Astrocyte (in vitro differentiated cells and primary cell): ENCODE data around the gene MRPL42. TPM values are rescaled to one million over a fixed set of nuclear protein-coding genes. Genes with fewer than 3 reads are reported as not detected.
A peak's percentile ranks its signal among the peaks of the same experiment; 100 is the strongest.

Experiments used
- DNase-seq: peaks from one replicate; pipeline ENCODE4 v3.0.0-alpha.2; 2010; ENCODE audit warnings: low read depth
- FAIRE-seq: peaks from 2 replicates; lab custom pipeline; 2011; peaks lifted over from hg19 to GRCh38; lab: Jason Lieb, UNC
- H2AFZ ChIP-seq: 2 replicates; pipeline ENCODE4 v1.6.0; 2012; ENCODE audit warnings: low read depth, low read length, inconsistent platforms
- H3K27ac ChIP-seq: 2 replicates; pipeline ENCODE4 v1.5.1; 2011; ENCODE audit warnings: low read depth, low read length, inconsistent platforms
- H3K27me3 ChIP-seq: 2 replicates; pipeline ENCODE4 v1.6.0; 2011; ENCODE audit warnings: low read length, inconsistent platforms; ENCODE audit not compliant: insufficient read depth
- H3K36me3 ChIP-seq: 2 replicates; pipeline ENCODE4 v1.5.1; 2011; ENCODE audit warnings: low read length, inconsistent platforms; ENCODE audit not compliant: insufficient read depth
- H3K4me1 ChIP-seq: 2 replicates; pipeline ENCODE4 v1.5.1; 2011; ENCODE audit warnings: low read length, inconsistent platforms; ENCODE audit not compliant: insufficient read depth
- H3K4me2 ChIP-seq: 2 replicates; pipeline ENCODE4 v1.6.0; 2012; ENCODE audit warnings: low read length, inconsistent platforms
- H3K4me3 ChIP-seq: 2 replicates; pipeline ENCODE4 v1.5.1; 2011; ENCODE audit warnings: low read depth, mild to moderate bottlenecking, low read length, inconsistent platforms; ENCODE audit not compliant: insufficient read depth
- H3K79me2 ChIP-seq: 2 replicates; pipeline ENCODE4 v1.6.0; 2012; ENCODE audit warnings: mild to moderate bottlenecking, low read length, inconsistent platforms; ENCODE audit not compliant: insufficient read depth
- H3K9ac ChIP-seq: 2 replicates; pipeline ENCODE4 v1.6.0; 2012; ENCODE audit warnings: mild to moderate bottlenecking, low read length, inconsistent platforms
- H3K9me3 ChIP-seq: 2 replicates; pipeline ENCODE4 v1.5.1; 2012; ENCODE audit warnings: low read depth, mild to moderate bottlenecking, low read length, inconsistent platforms; ENCODE audit not compliant: insufficient read depth
- H4K20me1 ChIP-seq: 2 replicates; pipeline ENCODE4 v1.6.0; 2012; ENCODE audit warnings: low read length, inconsistent platforms; ENCODE audit not compliant: insufficient read depth
- H3K27ac Mint-ChIP-seq: one replicate; pipeline ENCODE4 v1.8.0; 2021; ENCODE audit warnings: mild to moderate bottlenecking, mixed read lengths; ENCODE audit not compliant: unreplicated experiment
- H3K27me3 Mint-ChIP-seq: one replicate; pipeline ENCODE4 v1.8.0; 2021; ENCODE audit warnings: low read depth, mixed read lengths; ENCODE audit not compliant: unreplicated experiment
- H3K36me3 Mint-ChIP-seq: one replicate; pipeline ENCODE4 v1.8.0; 2021; ENCODE audit warnings: low read depth, mixed read lengths; ENCODE audit not compliant: unreplicated experiment
- H3K4me1 Mint-ChIP-seq: one replicate; pipeline ENCODE4 v1.8.0; 2021; ENCODE audit warnings: low read depth, mixed read lengths; ENCODE audit not compliant: unreplicated experiment
- H3K4me3 Mint-ChIP-seq: one replicate; pipeline ENCODE4 v1.8.0; 2021; ENCODE audit warnings: mild to moderate bottlenecking, moderate library complexity, mixed read lengths; ENCODE audit not compliant: unreplicated experiment
- H3K9me3 Mint-ChIP-seq: one replicate; pipeline ENCODE4 v1.8.0; 2021; ENCODE audit warnings: mild to moderate bottlenecking, mixed read lengths; ENCODE audit not compliant: unreplicated experiment
- EZH2 ChIP-seq: IDR thresholded peaks from 2 replicates; pipeline ENCODE4 v1.6.1; 2012; ENCODE audit warnings: mild to moderate bottlenecking, low read length, inconsistent platforms; ENCODE audit not compliant: insufficient read depth
- total RNA-seq: library from RNA; stranded (reverse); gene quantifications from 2 replicates; pipeline ENCODE4 v1.2.1, GENCODE V29; 2021
- TF ChIP-seq, protein P1 (sequence below): IDR thresholded peaks from 2 replicates; pipeline ENCODE4 v1.5.1; 2011; ENCODE audit warnings: low read depth, mild to moderate bottlenecking, inconsistent platforms, low read length, moderate library complexity; ENCODE audit not compliant: insufficient read depth

MRPL42 gene
- total RNA-seq, 1 donor from 2014 or later: 65.6 TPM

GRCh38 chr12:93500201-93500600 lies 32.9 kb downstream of the MRPL42 start:
- H3K9ac ChIP-seq: no peak overlapping the region
- no peak overlapping the region for H3K27ac ChIP-seq
- Mint-ChIP-seq H3K9me3 (peaks cover 2% of the 10 kb centered on the region), H3K4me1 (no peaks in the 10 kb centered on the region), H3K27me3 (no peaks in the 10 kb centered on the region), H3K36me3 (peaks cover 10% of the 10 kb centered on the region), H3K27ac (no peak overlapping the region), H3K4me3 (no peak overlapping the region)
- DNase-seq (no peak), FAIRE-seq (no peak)
- H3K79me2 ChIP-seq: no peaks in the 10 kb centered on the region
- H3K4me2 ChIP-seq: no peak overlapping the region
- H3K9me3 ChIP-seq: no peaks in the 10 kb centered on the region
- H3K27me3 ChIP-seq: no peaks in the 10 kb centered on the region
- H3K4me1 ChIP-seq: no peaks in the 10 kb centered on the region
- H3K36me3 ChIP-seq: peaks cover 12% of the 10 kb centered on the region
- TF ChIP-seq EZH2: no peak
- TF ChIP-seq, protein P1, sequence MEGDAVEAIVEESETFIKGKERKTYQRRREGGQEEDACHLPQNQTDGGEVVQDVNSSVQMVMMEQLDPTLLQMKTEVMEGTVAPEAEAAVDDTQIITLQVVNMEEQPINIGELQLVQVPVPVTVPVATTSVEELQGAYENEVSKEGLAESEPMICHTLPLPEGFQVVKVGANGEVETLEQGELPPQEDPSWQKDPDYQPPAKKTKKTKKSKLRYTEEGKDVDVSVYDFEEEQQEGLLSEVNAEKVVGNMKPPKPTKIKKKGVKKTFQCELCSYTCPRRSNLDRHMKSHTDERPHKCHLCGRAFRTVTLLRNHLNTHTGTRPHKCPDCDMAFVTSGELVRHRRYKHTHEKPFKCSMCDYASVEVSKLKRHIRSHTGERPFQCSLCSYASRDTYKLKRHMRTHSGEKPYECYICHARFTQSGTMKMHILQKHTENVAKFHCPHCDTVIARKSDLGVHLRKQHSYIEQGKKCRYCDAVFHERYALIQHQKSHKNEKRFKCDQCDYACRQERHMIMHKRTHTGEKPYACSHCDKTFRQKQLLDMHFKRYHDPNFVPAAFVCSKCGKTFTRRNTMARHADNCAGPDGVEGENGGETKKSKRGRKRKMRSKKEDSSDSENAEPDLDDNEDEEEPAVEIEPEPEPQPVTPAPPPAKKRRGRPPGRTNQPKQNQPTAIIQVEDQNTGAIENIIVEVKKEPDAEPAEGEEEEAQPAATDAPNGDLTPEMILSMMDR: no peak
- H3K4me3 ChIP-seq: no peak overlapping the region
- H4K20me1 ChIP-seq: no peaks in the 10 kb centered on the region
- H2AFZ ChIP-seq: no peak overlapping the region

- H3K4me3 ChIP-seq: no peak overlapping the region
- no peak overlapping the region for H3K27ac ChIP-seq
- no peak overlapping the region for H3K4me2 ChIP-seq
- H3K27ac Mint-ChIP-seq: no peak overlapping the region
- peaks cover 2% of the 10 kb centered on the region for H3K9me3 Mint-ChIP-seq
- DNase-seq (no peak), FAIRE-seq (no peak)
- no peak overlapping the region for H3K4me3 Mint-ChIP-seq
- no peaks in the 10 kb centered on the region for H4K20me1 ChIP-seq
- no peaks in the 10 kb centered on the region for H3K9me3 ChIP-seq
- H3K79me2 ChIP-seq: no peaks in the 10 kb centered on the region
- H3K36me3 Mint-ChIP-seq: peaks cover 6% of the 10 kb centered on the region
- H3K36me3 ChIP-seq: peaks cover 11% of the 10 kb centered on the region
- TF ChIP-seq, protein P1: no peak
- TF ChIP-seq EZH2: no peak
- H3K4me1 ChIP-seq: no peaks in the 10 kb centered on the region
- H3K4me1 Mint-ChIP-seq: no peaks in the 10 kb centered on the region
- H3K27me3 Mint-ChIP-seq: no peaks in the 10 kb centered on the region
- no peaks in the 10 kb centered on the region for H3K27me3 ChIP-seq
- H3K9ac ChIP-seq: no peak overlapping the region
- H2AFZ ChIP-seq: no peak overlapping the region
Measured at GRCh38 chr12:93500667-93501066, 33.4 kb downstream of the MRPL42 start.

GRCh38 chr12:93502802-93503623 lies 35.7 kb downstream of the MRPL42 start:
- Histone ChIP-seq H3K4me3 (no peak overlapping the region), H3K27ac (no peak overlapping the region), H3K9me3 (no peaks in the 10 kb centered on the region), H3K27me3 (no peaks in the 10 kb centered on the region), H3K9ac (no peak overlapping the region), H3K4me2 (no peak overlapping the region), H3K36me3 (peaks cover 7% of the 10 kb centered on the region), H3K79me2 (no peaks in the 10 kb centered on the region), H3K4me1 (no peaks in the 10 kb centered on the region), H2AFZ (no peak overlapping the region), H4K20me1 (no peaks in the 10 kb centered on the region)
- no peaks in the 10 kb centered on the region for H3K27me3 Mint-ChIP-seq
- H3K36me3 Mint-ChIP-seq: no peaks in the 10 kb centered on the region
- no peak overlapping the region for H3K27ac Mint-ChIP-seq
- no peaks in the 10 kb centered on the region for H3K9me3 Mint-ChIP-seq
- no peak for FAIRE-seq
- peak; percentile 9 for DNase-seq
- no peaks in the 10 kb centered on the region for H3K4me1 Mint-ChIP-seq
- TF ChIP-seq, protein P1: peak; percentile 76
- no peak for TF ChIP-seq EZH2
- H3K4me3 Mint-ChIP-seq: no peak overlapping the region
